Loucy (cell line): Measurements from ENCODE around the gene TAS2R39.

Experiments
- H2AFZ ChIP-seq: fragments of 200-600 bp; sonication (generic); 2 replicates; pipeline ENCODE4 v1.6.0; 2016; ENCODE audit warnings: antibody characterized with exemption, mild to moderate bottlenecking, low read length, moderate library complexity
- H3F3A ChIP-seq: fragments of 200-600 bp; 2 replicates; pipeline ENCODE4 v1.6.0; 2016; ENCODE audit warnings: antibody characterized with exemption, low read depth, mild to moderate bottlenecking
- H3K27me3 ChIP-seq: fragments of 200-600 bp; sonication (generic); 2 replicates; pipeline ENCODE4 v1.6.1; 2014; ENCODE audit warnings: low read length, mild to moderate bottlenecking; ENCODE audit not compliant: insufficient read depth, poor library complexity, severe bottlenecking
- H3K36me3 ChIP-seq: fragments of 200-600 bp; sonication (generic); 2 replicates; pipeline ENCODE4 v1.6.1; 2016; ENCODE audit warnings: low read length; ENCODE audit not compliant: insufficient read depth
- H3K4me1 ChIP-seq: fragments of 200-600 bp; sonication (generic); 2 replicates; pipeline ENCODE4 v1.5.1; 2014; ENCODE audit warnings: low read length, mild to moderate bottlenecking; ENCODE audit not compliant: insufficient read depth, poor library complexity, severe bottlenecking
- H3K4me2 ChIP-seq: fragments of 200-600 bp; sonication (generic); 2 replicates; pipeline ENCODE4 v1.6.0; 2014; ENCODE audit warnings: antibody characterized with exemption, low read length, low read depth, mild to moderate bottlenecking; ENCODE audit not compliant: poor library complexity, severe bottlenecking
- H3K4me3 ChIP-seq: fragments of 200-600 bp; sonication (generic); 2 replicates; pipeline ENCODE4 v1.5.1; 2014; ENCODE audit warnings: low read length, mild to moderate bottlenecking, mixed read lengths; ENCODE audit not compliant: poor library complexity, severe bottlenecking
- H3K79me2 ChIP-seq: fragments of 200-600 bp; sonication (generic); 2 replicates; pipeline ENCODE4 v1.6.1; 2014; ENCODE audit warnings: low read length; ENCODE audit not compliant: insufficient read depth
- H3K9ac ChIP-seq: fragments of 200-600 bp; sonication (generic); 2 replicates; pipeline ENCODE4 v1.6.0; 2014; ENCODE audit warnings: mild to moderate bottlenecking, low read depth, low read length, moderate library complexity; ENCODE audit not compliant: poor library complexity, severe bottlenecking
- H3K9me2 ChIP-seq: fragments of 200-600 bp; sonication (generic); replicated peaks from 2 replicates; pipeline ENCODE4 v1.6.1; 2016; ENCODE audit warnings: low read depth, low read length, mixed read lengths
- H3K9me3 ChIP-seq: fragments of 200-600 bp; sonication (generic); 2 replicates; pipeline ENCODE4 v1.6.1; 2014; ENCODE audit warnings: mild to moderate bottlenecking, antibody characterized with exemption, low read length, low read depth; ENCODE audit not compliant: insufficient read depth
- H4K20me1 ChIP-seq: fragments of 200-600 bp; sonication (generic); 2 replicates; pipeline ENCODE4 v1.6.0; 2014; ENCODE audit warnings: antibody characterized with exemption, low read length, mild to moderate bottlenecking; ENCODE audit not compliant: insufficient read depth, poor library complexity, severe bottlenecking
- EZH2phosphoT487 ChIP-seq: fragments of 200-600 bp; IDR thresholded peaks from 2 replicates; pipeline ENCODE4 v1.6.1; 2018; ENCODE audit warnings: antibody characterized with exemption, mild to moderate bottlenecking, moderate library complexity, borderline replicate concordance
- TF ChIP-seq, protein P1 (sequence below): fragments of 200-600 bp; sonication (generic); conservative IDR thresholded peaks from 2 replicates; pipeline ENCODE4 v1.5.1; 2014; ENCODE audit warnings: mild to moderate bottlenecking, antibody characterized with exemption, low read length

The TAS2R39 gene

DNA sequence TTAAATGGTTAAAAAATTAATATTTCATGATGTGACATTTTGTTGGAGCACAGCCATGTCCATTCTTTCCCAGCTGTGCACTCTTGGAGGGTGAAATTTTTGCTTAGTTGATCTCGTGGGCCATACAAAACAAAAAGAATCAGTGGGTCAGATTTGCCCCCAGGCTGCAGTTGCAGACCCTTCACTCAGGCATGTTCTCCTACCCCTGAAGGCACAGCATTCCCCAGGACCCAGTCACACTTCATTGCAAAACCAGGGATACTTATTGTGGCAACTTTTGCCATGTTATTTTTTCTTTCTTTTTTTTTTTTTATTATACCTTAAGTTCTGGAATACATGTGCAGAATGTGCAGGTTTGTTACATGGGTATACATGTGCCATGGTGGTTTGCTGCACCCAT is 44.6 kb downstream of the TAS2R39 start:
- H4K20me1 ChIP-seq = no peaks in the 10 kb centered on the region
- TF ChIP-seq, protein P1, sequence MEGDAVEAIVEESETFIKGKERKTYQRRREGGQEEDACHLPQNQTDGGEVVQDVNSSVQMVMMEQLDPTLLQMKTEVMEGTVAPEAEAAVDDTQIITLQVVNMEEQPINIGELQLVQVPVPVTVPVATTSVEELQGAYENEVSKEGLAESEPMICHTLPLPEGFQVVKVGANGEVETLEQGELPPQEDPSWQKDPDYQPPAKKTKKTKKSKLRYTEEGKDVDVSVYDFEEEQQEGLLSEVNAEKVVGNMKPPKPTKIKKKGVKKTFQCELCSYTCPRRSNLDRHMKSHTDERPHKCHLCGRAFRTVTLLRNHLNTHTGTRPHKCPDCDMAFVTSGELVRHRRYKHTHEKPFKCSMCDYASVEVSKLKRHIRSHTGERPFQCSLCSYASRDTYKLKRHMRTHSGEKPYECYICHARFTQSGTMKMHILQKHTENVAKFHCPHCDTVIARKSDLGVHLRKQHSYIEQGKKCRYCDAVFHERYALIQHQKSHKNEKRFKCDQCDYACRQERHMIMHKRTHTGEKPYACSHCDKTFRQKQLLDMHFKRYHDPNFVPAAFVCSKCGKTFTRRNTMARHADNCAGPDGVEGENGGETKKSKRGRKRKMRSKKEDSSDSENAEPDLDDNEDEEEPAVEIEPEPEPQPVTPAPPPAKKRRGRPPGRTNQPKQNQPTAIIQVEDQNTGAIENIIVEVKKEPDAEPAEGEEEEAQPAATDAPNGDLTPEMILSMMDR = no peak
- TF ChIP-seq EZH2phosphoT487 = no peak
- no peaks in the 10 kb centered on the region for H3K4me1 ChIP-seq
- no peaks in the 10 kb centered on the region for H3K36me3 ChIP-seq
- H3F3A ChIP-seq = no peaks in the 10 kb centered on the region
- no peak overlapping the region for H3K4me3 ChIP-seq
- H3K27me3 ChIP-seq = no peaks in the 10 kb centered on the region
- no peaks in the 10 kb centered on the region for H3K9me2 ChIP-seq
- H3K79me2 ChIP-seq = no peaks in the 10 kb centered on the region
- no peaks in the 10 kb centered on the region for H3K9me3 ChIP-seq
- no peak overlapping the region for H2AFZ ChIP-seq
- no peak overlapping the region for H3K4me2 ChIP-seq
- no peak overlapping the region for H3K9ac ChIP-seq

DNA sequence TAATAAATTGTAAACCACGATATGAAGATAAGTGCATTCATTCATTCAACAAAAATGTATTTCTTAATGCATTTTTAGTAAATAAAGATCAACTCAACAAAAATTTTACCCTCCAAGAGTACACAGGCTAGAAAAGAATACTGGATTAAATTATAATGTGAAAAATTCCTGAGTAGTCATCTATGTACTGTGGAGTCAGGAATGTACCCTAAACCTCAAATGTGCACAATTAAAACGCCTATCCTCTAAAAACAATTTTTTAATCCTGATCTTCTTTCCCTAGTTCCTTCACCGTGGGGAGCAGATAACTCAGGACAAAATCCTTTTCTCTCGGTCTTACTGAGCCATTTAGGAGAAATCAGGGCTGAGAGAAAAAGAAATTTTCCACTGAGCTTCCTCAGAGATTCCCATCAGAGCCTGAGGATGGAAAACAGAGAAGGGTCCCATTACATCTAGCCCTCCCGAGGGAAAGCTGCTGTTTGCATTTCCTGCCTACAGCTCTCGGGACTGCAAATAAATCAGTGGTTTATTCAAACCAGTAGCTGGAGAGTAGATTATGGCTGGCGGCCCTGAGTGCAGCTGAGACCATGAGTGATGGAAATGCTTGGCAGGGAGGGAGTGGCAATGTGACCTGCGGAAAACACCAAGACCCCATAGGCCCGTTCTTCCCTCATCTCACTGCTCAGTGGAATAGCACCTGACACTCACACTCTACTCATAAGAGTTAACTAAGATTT is 46.0 kb downstream of the TAS2R39 start:
- Histone ChIP-seq H3F3A (no peaks in the 10 kb centered on the region), H3K79me2 (no peaks in the 10 kb centered on the region), H2AFZ (no peak overlapping the region), H3K4me1 (no peaks in the 10 kb centered on the region), H4K20me1 (no peaks in the 10 kb centered on the region), H3K4me3 (no peak overlapping the region), H3K9ac (no peak overlapping the region), H3K9me3 (no peaks in the 10 kb centered on the region), H3K36me3 (no peaks in the 10 kb centered on the region), H3K9me2 (no peaks in the 10 kb centered on the region), H3K27me3 (peaks cover 7% of the 10 kb centered on the region), H3K4me2 (no peak overlapping the region)
- TF ChIP-seq EZH2phosphoT487 = no peak
- TF ChIP-seq, protein P1 = no peak

DNA sequence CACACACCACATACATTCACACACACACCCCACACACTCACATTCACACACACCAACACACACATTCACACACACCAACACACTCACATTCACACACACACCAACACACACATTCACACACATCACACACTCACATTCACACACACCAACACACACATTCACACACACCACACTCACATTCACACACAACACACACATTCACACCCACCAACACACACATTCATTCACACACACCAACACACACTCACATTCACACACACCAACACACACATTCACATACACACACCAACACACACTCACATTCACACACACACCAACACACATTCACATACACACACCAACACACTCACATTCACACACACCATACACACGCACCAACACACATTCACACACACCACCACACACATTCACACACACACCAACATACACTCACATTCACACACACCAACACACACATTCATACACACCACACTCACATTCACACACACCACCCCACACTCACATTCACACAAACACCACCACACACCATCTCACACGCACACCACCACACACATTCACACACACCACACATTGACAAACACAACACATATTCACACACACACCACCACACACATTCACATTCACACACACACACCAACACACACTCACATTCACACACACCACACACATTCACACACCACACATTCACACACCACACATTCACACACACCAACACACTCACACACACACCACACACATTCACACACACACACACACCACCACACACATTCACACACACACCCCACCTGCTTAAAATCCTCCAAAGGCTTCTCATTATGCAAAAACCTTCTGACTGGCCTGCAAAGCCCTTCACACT is 47.6 kb downstream of the TAS2R39 start:
- peaks cover 9% of the 10 kb centered on the region for H3K27me3 ChIP-seq
- H3K9me2 ChIP-seq = no peaks in the 10 kb centered on the region
- H3K4me1 ChIP-seq = no peaks in the 10 kb centered on the region
- no peaks in the 10 kb centered on the region for H3F3A ChIP-seq
- 0 out of 2 replicates have a peak, but pooled peaks cover 2% of the 10 kb centered on the region for H3K9me3 ChIP-seq
- no peak overlapping the region for H3K9ac ChIP-seq
- no peaks in the 10 kb centered on the region for H4K20me1 ChIP-seq
- no peak for TF ChIP-seq EZH2phosphoT487
- TF ChIP-seq, protein P1 = no peak
- H3K4me3 ChIP-seq = no peak overlapping the region
- no peaks in the 10 kb centered on the region for H3K79me2 ChIP-seq
- H3K36me3 ChIP-seq = no peaks in the 10 kb centered on the region
- no peak overlapping the region for H2AFZ ChIP-seq
- H3K4me2 ChIP-seq = no peak overlapping the region
